Measurements from ENCODE around the gene USP7.
"Not testable (repeated sequence)": the region's sequence is repeated elsewhere in the genome, so short reads cannot be mapped to it uniquely, and the experiment has no call there.

Gene USP7

DNA sequence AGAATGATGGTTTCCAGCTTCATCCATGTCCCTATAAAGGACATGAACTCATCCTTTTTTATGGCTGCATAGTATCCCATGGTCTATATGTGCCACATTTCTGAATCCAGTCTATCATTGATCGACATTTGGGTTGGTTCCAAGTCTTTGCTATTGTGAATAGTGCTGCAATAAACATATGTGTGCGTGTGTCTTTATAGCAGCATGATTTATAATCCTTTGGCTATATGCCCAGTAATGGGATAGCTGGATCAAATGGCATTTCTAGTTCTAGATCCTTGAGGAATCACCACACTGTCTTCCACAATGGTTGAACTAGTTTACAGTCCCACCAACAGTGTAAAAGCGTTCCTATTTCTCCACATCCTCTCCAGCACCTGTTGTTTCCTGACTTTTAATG is 12.5 kb upstream of the USP7 start:
- H3K9me3 ChIP-seq (ENCODE audit: control extremely low read depth in 1 of 5, control insufficient read depth in 4 of 5, insufficient read depth in 2 of 5, low read depth in 1 of 5, low read length in 4 of 5); POLR2A ChIA-PET; H3K27me3 ChIP-seq (replicated peaks in 2 of 5; ENCODE audit: control insufficient read depth in 4 of 5, insufficient read depth in 5 of 5, low read length in 4 of 5); H3K4me3 ChIP-seq (ENCODE audit: control insufficient read depth in 1 of 7, extremely low read depth in 1 of 7, insufficient read depth in 4 of 7, low read depth in 2 of 7, low read length in 6 of 7); H3K4me1 ChIP-seq (ENCODE audit: control extremely low read depth in 1 of 4, control insufficient read depth in 4 of 4, insufficient read depth in 4 of 4, low read length in 3 of 4); DNase-seq; H3K27ac ChIP-seq (ENCODE audit: insufficient read depth in 1 of 2, low read depth in 1 of 2, low read length in 2 of 2, poor library complexity in 1 of 2, severe bottlenecking in 2 of 2); H3K36me3 ChIP-seq (ENCODE audit: control insufficient read depth in 4 of 4, insufficient read depth in 4 of 4, low read length in 3 of 4): not testable (repeated sequence)
- WGBS (ENCODE audit: insufficient coverage), result 100% methylated on average over 1 of the region's 3 CpGs
- CTCF ChIA-PET, result interaction anchor here (1.7 kb wide), 1 partner anchor 33 kb away, joined by 4 read pairs; no protein-coding TSS in a partner anchor

DNA sequence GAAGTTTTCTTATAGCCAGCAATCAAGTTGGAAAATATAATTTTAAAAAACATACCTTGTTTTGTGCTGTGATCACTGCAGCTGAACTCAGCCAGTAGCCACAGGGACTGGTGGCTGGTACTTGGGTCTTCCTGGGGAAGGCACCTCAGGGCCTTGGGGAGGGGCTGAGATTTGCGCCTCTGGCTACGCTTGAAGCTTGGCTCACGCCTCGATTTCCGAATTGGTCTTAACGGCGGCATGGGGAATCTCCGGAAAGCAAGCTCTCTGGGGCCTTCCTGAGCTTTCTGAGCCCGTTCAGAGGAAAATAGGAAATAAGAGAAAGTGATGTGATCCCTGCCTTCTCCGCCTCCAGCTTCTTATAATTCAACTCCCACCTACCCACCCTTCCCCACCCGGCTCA is 11.3 kb upstream of the USP7 start:
- POLR2A ChIA-PET, result no interaction called here
- 74% methylated on average over 9 of the region's 11 CpGs for WGBS (ENCODE audit: insufficient coverage)

DNA sequence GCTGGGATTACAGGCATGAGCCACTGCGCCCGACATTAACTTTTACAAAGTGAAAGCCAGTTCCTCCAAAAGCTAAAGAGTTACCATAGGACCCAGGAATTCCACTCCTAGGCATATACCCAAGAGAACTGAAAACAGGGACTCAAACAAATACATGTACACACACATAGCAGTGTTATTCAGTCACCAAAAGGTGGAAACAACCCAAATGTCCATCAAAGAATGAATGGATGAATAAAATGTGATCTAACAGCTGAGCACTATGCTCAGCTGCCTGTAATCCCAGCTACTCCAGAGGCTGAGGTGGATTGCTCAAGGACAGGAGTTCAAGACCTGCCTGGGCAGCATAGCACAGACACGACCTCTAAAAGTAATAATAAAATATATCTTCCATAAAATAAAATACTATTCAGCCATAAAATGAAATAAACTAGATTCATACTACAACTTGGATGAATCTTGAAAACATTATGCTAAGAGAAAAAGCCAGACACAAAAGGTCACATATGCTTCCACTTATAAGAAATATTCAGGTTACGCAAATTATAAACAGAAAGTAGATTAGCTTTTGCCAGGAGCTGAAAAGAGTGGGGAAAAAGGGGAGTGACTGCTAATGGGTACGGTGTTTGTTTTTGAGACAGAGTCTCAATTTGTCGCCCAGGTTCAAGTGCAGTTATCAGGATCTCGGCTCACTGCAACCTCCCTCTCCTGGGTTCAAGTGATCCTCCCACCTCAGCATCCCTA is 9.3 kb upstream of the USP7 start:
- Histone ChIP-seq H3K4me3 (ENCODE audit: control insufficient read depth in 1 of 7, extremely low read depth in 1 of 7, insufficient read depth in 4 of 7, low read depth in 2 of 7, low read length in 6 of 7) (no peak overlapping the region), H3K4me1 (ENCODE audit: control extremely low read depth in 1 of 4, control insufficient read depth in 4 of 4, insufficient read depth in 4 of 4, low read length in 3 of 4) (no peaks in the 10 kb centered on the region), H3K27me3 (replicated peaks in 2 of 5; ENCODE audit: control insufficient read depth in 4 of 5, insufficient read depth in 5 of 5, low read length in 4 of 5) (no peaks in the 10 kb centered on the region), H3K36me3 (ENCODE audit: control insufficient read depth in 4 of 4, insufficient read depth in 4 of 4, low read length in 3 of 4) (no peaks in the 10 kb centered on the region), H3K9me3 (ENCODE audit: control extremely low read depth in 1 of 5, control insufficient read depth in 4 of 5, insufficient read depth in 2 of 5, low read depth in 1 of 5, low read length in 4 of 5) (no peaks in the 10 kb centered on the region), H3K27ac (ENCODE audit: insufficient read depth in 1 of 2, low read depth in 1 of 2, low read length in 2 of 2, poor library complexity in 1 of 2, severe bottlenecking in 2 of 2) (no peak overlapping the region)
- WGBS (ENCODE audit: insufficient coverage), result 97% methylated on average over 5 of the region's 7 CpGs
- CTCF ChIA-PET, result interaction anchor here (0.9 to 1.6 kb wide), 2 partner anchors 24 to 41 kb away, joined by 3 to 4 read pairs; no protein-coding TSS in a partner anchor
- no peak for DNase-seq
- POLR2A ChIA-PET, result no interaction called here

More for the DNA sequence above, 11.3 kb upstream of the USP7 start:
- Histone ChIP-seq H3K4me3 (ENCODE audit: control insufficient read depth in 1 of 7, extremely low read depth in 1 of 7, insufficient read depth in 4 of 7, low read depth in 2 of 7, low read length in 6 of 7) (no peak overlapping the region), H3K27ac (ENCODE audit: insufficient read depth in 1 of 2, low read depth in 1 of 2, low read length in 2 of 2, poor library complexity in 1 of 2, severe bottlenecking in 2 of 2) (no peak overlapping the region), H3K27me3 (replicated peaks in 2 of 5; ENCODE audit: control insufficient read depth in 4 of 5, insufficient read depth in 5 of 5, low read length in 4 of 5) (no peaks in the 10 kb centered on the region), H3K4me1 (ENCODE audit: control extremely low read depth in 1 of 4, control insufficient read depth in 4 of 4, insufficient read depth in 4 of 4, low read length in 3 of 4) (no peaks in the 10 kb centered on the region), H3K36me3 (ENCODE audit: control insufficient read depth in 4 of 4, insufficient read depth in 4 of 4, low read length in 3 of 4) (no peaks in the 10 kb centered on the region), H3K9me3 (ENCODE audit: control extremely low read depth in 1 of 5, control insufficient read depth in 4 of 5, insufficient read depth in 2 of 5, low read depth in 1 of 5, low read length in 4 of 5) (no peaks in the 10 kb centered on the region)
- no peak for DNase-seq
- CTCF ChIA-PET, result interaction anchor here (0.6 to 1.7 kb wide), 3 partner anchors 15 to 54 kb away, joined by 3 to 4 read pairs (median 4); no protein-coding TSS in a partner anchor

DNA sequence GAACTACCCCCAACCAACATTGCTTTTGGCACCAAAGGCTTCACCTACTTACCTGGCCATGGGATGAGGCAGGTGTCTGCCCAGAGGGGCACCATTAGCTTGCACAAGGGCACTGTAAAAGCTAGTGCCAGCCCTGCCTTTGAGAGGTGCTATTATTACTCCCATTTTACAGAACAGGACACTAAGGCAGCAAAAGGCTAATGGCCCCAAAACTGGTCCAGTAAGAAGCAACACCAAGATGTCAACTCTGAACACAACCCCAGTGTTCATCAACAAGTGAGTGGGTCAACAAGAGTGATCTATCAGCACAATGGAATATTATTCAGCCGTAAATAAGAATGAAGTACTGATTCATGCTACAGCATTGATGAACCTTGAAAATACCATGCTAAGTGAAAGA is 7.7 kb upstream of the USP7 start:
- ChIA-PET POLR2A (no interaction called here), CTCF (interaction anchor here (0.5 kb wide), 1 partner anchor 31 kb away, joined by 3 read pairs; no protein-coding TSS in a partner anchor)
- no CpG with 5 or more reads among the region's 1 CpG for WGBS (ENCODE audit: insufficient coverage)
- Histone ChIP-seq H3K4me3 (ENCODE audit: control insufficient read depth in 1 of 7, extremely low read depth in 1 of 7, insufficient read depth in 4 of 7, low read depth in 2 of 7, low read length in 6 of 7) (no peak overlapping the region), H3K27ac (ENCODE audit: insufficient read depth in 1 of 2, low read depth in 1 of 2, low read length in 2 of 2, poor library complexity in 1 of 2, severe bottlenecking in 2 of 2) (no peak overlapping the region), H3K27me3 (replicated peaks in 2 of 5; ENCODE audit: control insufficient read depth in 4 of 5, insufficient read depth in 5 of 5, low read length in 4 of 5) (no peaks in the 10 kb centered on the region), H3K36me3 (ENCODE audit: control insufficient read depth in 4 of 4, insufficient read depth in 4 of 4, low read length in 3 of 4) (no peaks in the 10 kb centered on the region), H3K9me3 (ENCODE audit: control extremely low read depth in 1 of 5, control insufficient read depth in 4 of 5, insufficient read depth in 2 of 5, low read depth in 1 of 5, low read length in 4 of 5) (no peaks in the 10 kb centered on the region), H3K4me1 (ENCODE audit: control extremely low read depth in 1 of 4, control insufficient read depth in 4 of 4, insufficient read depth in 4 of 4, low read length in 3 of 4) (peaks cover 0 to 12% (median 8%) of the 10 kb centered on the region in 4 experiments)
- DNase-seq, result no peak

DNA sequence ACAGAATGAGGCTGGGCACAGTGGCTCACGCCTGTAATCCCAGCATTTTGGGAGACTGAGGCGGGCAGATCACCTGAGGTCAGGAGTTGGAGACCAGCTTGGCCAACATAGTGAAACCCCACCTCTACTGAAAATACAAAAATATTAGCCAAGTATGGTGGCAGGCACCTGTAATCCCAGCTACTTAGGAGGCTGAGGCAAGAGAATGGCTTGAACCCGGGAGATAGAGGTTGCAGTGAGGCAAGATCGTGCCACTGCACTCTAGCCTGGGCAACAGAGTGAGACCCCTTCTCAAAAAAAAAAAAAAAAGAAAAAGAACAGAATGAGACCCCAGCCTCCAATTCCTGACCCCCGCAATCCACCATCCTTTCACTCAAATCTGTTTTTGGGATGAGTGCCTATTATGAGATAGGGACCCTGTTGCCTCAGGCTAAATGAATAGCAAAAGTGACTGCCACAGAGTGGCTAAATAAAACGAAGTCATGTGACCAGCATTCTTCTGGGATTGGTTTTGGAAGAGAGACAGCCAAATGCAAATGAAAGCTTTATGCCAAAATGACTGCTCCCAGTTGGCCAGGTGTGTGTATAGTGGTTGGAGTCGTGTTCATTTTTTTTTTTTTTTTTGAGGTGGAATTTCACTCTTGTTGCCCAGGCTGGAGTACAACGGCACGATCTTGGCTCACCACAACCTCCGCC is 5.6 kb upstream of the USP7 start:
- WGBS (ENCODE audit: insufficient coverage), result 96% methylated on average over 4 of the region's 10 CpGs
- H3K27ac ChIP-seq (ENCODE audit: insufficient read depth in 1 of 2, low read depth in 1 of 2, low read length in 2 of 2, poor library complexity in 1 of 2, severe bottlenecking in 2 of 2); H3K9me3 ChIP-seq (ENCODE audit: control extremely low read depth in 1 of 5, control insufficient read depth in 4 of 5, insufficient read depth in 2 of 5, low read depth in 1 of 5, low read length in 4 of 5); H3K4me3 ChIP-seq (ENCODE audit: control insufficient read depth in 1 of 7, extremely low read depth in 1 of 7, insufficient read depth in 4 of 7, low read depth in 2 of 7, low read length in 6 of 7); H3K36me3 ChIP-seq (ENCODE audit: control insufficient read depth in 4 of 4, insufficient read depth in 4 of 4, low read length in 3 of 4); POLR2A ChIA-PET; H3K27me3 ChIP-seq (replicated peaks in 2 of 5; ENCODE audit: control insufficient read depth in 4 of 5, insufficient read depth in 5 of 5, low read length in 4 of 5); DNase-seq: not testable (repeated sequence)
- CTCF ChIA-PET, result interaction anchor here (0.8 to 1.4 kb wide), 2 partner anchors 40 to 157 kb away, joined by 3 to 4 read pairs; no protein-coding TSS in a partner anchor
- H3K4me1 ChIP-seq (ENCODE audit: control extremely low read depth in 1 of 4, control insufficient read depth in 4 of 4, insufficient read depth in 4 of 4, low read length in 3 of 4), result peaks cover 0 to 14% (median 10%) of the 10 kb centered on the region in 4 experiments

DNA sequence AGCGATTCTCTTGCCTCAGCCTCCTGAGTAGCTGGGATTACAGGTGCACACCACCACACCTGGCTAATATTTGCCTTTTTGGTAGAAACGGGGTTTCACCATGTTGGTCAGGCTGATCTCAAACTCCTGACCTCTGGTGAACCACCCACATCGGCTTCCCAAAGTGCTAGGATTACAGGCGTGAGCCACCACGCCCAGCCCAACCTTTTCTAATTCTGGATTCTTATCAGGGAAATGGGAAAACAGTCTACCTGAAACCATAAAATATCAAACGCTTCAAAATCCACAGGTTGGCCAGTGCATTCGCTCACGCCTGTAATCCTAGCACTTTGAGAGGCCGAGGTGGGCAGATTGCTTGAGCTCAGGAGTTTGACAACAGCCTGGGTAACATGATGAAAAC is 4.3 kb upstream of the USP7 start:
- H3K9me3 ChIP-seq (ENCODE audit: control extremely low read depth in 1 of 5, control insufficient read depth in 4 of 5, insufficient read depth in 2 of 5, low read depth in 1 of 5, low read length in 4 of 5); H3K36me3 ChIP-seq (ENCODE audit: control insufficient read depth in 4 of 4, insufficient read depth in 4 of 4, low read length in 3 of 4); DNase-seq; H3K4me3 ChIP-seq (ENCODE audit: control insufficient read depth in 1 of 7, extremely low read depth in 1 of 7, insufficient read depth in 4 of 7, low read depth in 2 of 7, low read length in 6 of 7); H3K27me3 ChIP-seq (replicated peaks in 2 of 5; ENCODE audit: control insufficient read depth in 4 of 5, insufficient read depth in 5 of 5, low read length in 4 of 5); H3K27ac ChIP-seq (ENCODE audit: insufficient read depth in 1 of 2, low read depth in 1 of 2, low read length in 2 of 2, poor library complexity in 1 of 2, severe bottlenecking in 2 of 2): not testable (repeated sequence)
- POLR2A ChIA-PET, result interaction anchor here (0.8 kb wide), 1 partner anchor 66 kb away, joined by 3 read pairs; no protein-coding TSS in a partner anchor
- CTCF ChIA-PET, result interaction anchor here (0.8 to 1.2 kb wide), 2 partner anchors 34 to 41 kb away, joined by 3 to 4 read pairs; no protein-coding TSS in a partner anchor
- H3K4me1 ChIP-seq (ENCODE audit: control extremely low read depth in 1 of 4, control insufficient read depth in 4 of 4, insufficient read depth in 4 of 4, low read length in 3 of 4), result peaks cover 0 to 17% (median 13%) of the 10 kb centered on the region in 4 experiments
- WGBS (ENCODE audit: insufficient coverage), result 96% methylated on average over 8 of the region's 9 CpGs
